ENCODE results near the gene BEAN1.

The BEAN1 gene

DNA sequence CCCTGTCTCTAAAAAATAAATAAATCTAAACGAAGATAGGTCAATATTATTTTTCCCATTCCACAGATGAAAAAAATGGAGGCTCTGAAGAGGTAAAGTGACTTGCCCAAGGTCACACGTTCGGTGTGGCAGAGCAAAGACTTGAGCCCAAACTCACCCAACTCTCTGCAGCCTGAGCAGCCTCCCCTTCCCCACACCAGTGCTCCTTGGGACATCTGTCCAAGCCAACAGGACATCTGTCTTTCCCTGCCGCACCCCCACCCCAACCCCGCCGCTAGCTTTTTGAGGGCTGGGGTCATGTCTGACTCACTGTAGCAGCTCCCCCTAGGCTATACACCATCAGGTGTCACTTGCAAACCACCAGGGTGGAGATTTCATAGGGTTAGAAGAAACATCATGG, 5.2 kb upstream of the BEAN1 start:
- DNase-seq: no peak

DNA sequence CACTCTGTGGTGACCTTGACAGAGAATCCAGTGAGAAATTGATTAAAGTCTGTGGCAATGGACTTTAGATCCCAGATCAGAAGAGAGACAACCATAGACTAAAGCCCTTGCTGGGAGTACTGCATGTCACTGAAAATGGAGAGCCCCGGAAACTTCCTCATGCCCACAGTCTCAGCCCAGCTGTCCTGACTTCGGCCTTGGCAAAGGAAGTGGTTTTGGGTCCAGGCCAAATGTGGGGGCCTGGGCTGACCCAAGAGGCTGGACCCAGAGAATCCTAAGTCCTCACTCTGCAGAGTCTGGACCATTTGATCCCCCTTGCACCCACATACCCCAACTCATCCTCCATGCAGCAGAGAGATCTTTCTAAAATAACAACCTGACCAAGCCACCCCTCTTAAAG, 4.7 kb upstream of the BEAN1 start:
- no peak for DNase-seq

DNA sequence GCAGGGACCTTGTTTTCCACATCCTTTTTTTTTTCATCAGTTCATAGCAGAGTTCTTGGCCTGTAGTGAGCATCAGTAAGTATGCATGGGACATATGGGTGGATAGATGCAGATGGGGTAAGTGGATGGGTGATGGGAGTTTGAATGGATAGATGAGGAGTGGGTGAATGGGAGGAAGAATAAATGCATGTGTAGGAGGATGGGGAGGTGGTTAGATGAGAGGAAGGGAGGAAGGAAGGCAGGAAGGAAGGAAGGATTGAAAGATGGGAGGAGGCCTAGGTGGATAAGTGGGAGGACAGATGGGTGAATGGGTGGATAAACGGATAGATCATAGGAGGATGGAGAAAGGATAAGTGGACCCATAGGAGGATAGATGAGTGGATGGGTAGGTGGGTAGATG, 3.9 kb upstream of the BEAN1 start:
- no peak for DNase-seq

DNA sequence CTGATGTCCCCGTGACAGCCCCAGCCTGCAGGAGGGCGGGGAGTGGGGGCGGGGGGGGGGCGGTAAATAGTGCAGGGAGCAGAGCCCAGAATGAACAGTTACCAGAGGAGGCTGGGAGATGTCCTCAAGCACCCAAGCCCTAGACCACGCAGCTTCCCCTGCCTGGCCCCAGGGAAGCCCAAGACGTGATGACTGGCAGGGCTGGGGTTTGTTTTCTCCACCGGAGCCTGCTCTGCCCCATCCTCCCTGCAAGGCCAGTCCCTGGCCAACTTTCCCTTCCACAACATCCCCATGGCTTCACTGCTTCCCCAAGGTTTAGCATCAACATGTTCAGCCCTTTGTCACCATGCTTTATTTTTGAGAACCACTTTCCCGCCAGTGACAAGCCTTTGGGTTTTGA, 1.4 kb upstream of the BEAN1 start:
- DNase-seq: no peak

DNA sequence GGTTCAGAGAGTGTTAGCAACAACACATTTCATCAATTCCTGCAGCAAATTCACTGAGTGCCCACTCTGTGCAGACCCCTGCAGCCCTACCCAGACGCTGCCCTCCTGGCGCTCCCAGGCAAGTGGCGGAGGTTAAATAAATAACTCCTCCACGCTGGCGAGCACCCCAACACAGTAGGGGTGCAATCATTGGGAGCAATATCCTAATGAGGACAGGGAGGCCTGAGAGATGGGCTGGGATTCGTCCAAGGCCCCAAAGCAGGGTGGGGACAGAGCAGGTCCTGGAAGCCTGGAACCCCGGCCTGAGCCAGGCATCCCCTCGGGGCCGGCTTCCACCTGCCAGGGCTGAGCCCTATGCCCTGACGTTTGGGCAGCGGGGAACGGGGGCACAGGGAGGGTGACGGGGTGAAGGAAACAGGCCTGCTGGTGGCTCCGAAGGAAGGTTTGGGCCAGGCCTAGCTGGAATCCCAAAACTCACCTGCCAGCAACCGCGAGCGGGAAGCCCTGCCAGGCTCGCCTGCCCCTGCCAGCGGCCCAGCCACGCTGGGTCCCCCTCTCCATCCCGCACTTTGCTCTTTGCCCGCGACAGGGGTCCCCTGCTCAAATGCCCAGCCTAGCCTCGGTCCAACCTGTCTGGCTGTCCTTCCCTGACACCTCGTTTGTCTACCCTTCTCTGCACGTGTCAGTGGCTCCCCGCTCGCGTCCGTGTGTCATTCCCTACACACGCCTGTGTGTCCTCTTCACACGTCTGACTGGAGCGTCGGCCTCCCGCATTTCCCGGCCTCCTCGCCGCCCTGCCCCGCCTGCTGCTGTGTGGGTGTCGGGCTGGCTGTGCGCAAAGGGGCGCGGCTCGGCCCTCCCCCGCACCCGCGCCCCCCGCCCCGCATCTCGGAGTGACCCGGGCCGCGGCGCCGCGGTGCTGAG, 721 bp upstream of the BEAN1 start:
- no peak for DNase-seq

DNA sequence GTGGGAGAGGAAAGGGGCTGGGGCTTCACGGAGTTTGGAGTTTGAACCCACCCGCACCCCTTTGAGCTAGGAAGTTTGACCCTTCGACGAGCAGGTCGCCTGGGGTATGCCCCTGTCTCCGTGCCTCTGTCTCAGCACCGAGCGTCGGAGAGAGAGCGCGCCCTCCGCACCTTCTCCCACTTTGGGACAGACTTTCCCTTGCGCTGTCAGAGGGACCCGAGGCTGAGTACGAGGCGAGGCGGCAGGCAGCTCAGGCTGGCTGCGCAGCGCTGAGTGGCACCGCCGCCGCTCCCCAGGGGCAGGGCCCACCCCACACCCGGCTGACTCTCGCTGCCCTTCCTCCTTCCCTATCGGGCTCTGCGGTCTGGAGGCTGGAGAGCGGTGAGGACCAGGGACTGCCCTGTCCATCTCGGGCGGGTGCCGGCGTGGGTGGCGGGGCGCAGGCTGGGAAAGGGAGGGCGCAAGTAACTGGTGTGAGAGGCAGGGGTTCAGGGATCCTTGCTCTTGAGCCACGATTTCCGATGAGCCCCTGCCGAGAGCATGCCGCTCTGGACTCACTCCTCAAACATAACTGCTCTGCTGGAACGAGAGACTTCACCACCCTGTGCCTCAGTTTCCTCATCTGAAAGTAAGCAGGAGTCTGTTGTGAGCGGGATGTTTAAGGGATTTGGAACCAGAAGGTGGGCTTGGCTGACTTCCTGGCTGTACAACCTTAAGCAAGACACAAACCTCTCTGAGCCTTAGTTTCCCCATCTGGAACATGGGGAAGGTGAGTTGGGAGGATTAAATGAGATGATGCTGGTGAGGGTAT, 981 bp downstream of the BEAN1 start:
- no peak for DNase-seq

DNA sequence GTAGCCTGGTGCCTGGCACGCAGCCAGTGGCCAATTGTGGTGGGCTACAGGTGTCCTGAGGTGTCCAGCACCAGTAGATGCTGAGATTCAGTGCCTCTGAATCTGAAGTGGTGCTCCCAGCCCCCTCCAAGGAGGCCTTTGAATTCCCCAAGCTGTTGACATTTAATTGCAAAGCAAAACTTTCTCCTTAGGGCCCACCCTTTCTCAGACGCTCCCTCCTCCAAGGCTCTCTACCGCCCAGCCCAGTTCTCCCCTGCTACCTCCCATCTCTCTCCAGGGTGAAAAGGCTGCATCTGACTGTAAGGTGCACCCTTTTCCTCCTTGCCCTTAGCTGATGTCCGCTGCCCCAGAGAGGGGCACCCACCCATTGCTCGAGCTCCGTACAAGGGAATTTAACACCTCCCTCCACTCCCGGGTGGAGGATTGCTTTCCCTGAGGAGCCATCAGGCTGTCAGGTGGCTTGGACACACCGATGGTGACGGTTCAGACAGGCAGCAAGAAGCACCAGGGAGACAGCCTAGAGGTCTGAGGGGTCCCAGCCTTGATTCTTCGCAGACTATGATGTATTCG, 1.7 kb downstream of the BEAN1 start:
- no peak for DNase-seq

DNA sequence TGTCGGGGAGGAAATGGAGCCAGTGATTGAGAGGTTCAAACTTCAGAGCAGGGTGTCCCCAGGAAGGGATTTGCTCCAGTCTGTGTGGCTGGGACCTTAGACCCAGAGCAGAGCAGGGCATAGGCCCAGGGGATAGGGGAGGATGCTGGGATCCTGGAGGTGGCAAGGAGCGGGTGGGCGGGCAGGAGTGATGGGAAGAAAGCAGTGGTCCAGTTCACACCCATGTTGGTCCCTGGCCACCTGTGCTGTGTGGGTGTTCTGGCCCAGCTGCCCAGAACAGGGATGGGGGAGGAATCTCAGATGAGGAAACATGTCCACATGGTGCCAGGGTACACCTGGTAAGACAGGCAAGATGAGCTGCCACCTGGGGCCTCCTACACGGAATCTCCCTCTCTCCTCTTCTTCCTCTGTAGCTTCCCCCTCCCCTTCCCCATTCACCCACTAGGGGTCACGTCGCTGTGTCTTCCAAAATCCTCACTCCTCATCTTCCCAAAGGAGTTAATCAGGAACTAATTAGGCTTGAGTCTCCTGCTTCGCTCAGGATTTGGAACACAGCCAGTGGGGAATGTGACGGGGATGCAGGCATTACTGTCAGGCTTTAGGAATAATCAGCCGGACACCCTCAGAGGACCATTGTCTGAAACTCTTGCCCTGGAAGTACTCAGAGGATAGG, 2.3 kb downstream of the BEAN1 start:
- no peak for DNase-seq

DNA sequence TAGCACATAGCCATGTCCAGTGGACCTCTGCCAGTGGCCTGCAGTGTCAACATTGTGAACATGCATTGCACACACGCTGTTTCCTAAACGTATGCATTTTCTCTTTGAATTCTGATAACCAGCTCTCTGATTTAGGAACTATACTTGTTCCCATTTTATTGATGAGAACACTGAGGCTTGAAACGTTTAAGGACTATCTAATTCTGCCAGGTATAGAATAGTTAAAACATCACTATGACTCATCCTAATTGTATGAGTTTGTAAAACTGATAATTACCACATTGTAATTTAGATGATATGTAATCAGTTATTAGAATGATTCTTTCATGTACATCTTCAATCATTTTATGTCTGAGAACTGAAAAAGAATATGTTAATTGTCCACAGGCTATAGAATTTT, 3.1 kb downstream of the BEAN1 start:
- DNase-seq: no peak

DNA sequence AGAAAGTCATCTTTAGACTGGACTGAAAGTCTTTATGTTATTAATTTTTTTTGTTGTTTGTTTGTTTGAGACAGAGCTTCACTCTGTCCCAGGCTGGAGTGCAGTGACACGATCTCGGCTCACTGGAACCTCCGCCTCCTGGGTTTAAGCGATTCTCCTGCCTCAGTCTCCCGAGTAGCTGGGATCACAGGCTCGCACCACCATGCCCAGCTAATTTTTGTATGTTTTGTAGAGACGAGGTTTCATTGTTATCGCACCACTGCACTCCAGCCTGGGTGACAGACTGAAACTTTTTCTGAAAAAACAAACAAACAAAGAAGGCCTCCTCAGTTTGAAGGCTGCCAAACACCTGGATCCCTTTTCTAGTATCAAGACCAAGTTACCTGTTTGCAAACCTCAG, 4.7 kb downstream of the BEAN1 start:
- no peak for DNase-seq

DNA sequence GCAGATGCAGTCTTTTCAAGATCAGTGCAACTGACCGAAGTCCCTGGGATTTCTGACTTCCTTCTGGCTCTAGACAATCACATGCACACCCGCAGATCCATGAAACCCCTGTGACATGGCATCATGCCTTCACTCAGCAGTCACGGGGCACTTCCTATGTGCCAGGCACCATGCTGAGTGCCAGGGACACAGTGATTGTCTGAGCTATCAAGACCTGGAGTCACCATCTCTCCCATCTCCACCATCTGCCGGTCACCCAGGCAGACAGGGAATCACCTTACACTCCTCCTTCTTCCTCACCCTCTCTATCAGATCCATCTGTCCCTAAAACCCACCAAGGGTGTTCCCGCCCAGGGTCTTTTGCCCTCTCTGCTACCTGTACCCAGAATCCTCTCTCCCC, 5.3 kb downstream of the BEAN1 start:
- DNase-seq: no peak

DNA sequence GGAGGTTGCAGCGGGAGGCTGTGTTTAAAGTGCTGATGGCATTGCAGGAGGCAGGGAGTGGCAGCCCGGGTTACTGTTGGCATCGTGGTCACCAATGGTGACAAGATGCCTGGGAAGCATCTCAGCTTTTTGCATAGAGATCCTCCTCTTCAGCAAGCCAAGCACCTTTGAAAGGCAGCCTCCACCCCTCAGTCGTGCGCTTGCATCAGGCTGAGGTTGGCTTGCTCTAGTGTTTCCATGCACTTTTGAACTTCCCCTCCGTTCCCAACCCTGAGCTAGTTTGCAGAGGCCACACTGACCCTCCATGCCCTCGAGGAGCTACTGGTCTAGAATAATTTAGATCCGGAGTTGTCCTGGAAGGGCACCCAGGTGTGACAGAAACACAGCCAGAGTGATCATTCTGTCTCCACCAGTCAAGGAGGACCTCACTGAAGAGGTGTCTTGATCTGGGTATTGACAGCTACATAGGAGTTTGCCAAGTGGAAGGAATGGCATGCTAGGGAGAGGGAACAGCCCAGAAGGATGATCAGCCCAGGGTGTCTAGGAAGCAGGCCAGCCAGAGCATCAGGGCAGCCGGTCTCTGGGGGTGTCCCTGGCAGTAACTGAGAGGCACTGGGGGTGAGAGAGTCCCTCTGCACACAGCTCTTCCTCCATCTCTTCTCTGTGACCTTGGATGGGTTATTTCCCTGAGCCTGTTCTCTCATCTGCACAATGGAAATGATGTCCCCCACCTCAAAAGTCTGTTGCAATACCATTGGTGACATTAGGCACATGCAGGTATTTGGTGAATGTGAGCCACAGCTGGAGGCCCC, 7.7 kb downstream of the BEAN1 start:
- no peak for DNase-seq

DNA sequence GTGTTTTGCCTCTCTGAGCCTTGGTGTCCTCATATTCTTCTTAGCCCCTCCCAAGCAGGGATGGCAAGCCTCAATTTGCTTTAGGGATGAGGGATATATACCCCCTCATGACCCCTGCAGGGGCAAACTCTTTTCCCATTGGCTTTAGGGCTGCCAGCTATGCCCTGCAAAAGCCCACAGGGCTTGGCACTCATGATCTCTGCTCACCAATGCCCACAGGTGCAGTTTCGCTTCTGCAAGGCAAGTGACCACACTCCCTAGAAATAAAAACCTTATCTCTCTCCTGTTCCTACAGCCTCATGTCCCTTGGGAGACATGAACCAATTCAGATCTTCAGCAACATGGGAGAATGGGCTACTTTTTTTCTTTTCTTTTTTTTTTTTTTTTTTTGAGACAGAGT, 8.8 kb downstream of the BEAN1 start:
- DNase-seq: no peak

DNA sequence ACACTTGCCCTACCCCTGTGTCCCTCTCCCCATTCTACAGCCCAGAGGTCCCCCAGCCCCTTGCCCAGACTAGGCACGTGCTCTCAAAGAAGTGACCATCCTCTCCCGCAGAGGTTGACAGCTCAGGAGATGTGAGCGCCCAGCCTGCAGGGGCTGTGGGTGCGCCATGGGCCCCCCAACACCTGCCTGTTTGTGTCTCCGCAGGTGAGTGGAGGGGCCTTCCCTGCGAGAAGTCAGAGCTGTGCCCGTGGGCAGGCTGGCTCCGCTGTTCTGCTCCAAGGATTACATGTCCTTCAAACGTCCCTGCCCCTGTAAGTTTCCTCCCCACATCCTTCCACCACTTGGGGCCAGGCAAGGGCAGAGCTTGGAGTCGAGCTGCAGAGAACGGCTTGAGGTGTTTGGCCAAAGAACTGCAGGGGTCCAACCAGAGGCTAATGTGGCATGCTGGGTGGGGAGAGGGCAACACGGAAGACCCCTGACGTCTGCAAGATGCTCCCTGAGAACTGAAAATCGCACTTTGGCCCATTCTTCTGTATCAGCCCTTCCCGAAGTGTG, 10.4 kb downstream of the BEAN1 start:
- DNase-seq: no peak

DNA sequence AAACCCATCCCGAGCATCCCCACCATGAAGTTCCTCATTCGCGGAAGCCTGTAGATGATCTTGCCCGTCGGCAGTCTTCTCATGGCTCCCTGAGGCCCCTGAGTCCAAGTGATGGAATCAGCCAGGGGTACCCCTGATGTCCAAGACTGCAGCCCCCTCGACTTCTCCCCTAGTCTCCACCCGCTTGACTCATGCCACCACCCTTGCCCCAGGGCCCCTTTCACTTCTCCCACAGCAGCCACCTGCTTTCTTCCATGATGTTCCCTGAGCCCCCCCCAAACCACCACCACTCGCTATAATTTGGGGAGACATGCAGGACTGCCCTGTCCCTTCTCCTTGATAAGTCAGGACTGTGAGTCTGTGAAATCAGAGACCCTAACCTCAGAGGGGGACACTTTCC, 11.4 kb downstream of the BEAN1 start:
- no peak for DNase-seq

DNA sequence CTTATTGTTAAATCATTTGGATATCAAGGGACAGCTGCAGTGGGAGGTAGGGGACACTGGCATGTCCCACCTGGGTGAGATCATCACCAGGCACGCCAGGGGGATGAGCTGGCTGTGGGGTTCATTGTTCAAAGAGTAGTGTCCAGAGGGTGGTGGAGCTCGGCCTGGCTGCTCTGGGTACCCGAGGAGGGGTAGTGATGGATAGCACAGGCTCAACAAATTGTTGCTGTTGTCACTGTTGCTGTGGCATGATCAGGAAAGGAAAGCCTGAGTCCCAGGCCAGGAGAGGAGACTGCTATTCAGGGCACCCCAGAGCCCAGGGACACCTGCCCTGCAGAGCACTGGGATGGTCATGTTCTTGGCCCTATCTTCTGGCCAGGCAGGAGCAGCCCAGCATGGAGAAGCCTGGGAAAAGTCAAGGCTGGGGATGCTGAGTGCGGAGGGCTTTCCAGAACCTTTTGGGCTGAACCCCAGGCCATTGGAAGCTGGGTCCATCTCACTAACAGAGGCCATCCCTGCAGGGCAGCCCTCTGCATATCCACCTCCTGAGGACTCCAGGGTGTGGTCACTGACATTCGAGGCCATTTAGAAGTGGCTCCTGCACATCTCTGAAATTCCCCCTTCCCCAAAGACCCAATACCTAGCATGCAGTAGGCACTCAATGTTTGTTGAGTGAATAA, 12.1 kb downstream of the BEAN1 start:
- DNase-seq: no peak

DNA sequence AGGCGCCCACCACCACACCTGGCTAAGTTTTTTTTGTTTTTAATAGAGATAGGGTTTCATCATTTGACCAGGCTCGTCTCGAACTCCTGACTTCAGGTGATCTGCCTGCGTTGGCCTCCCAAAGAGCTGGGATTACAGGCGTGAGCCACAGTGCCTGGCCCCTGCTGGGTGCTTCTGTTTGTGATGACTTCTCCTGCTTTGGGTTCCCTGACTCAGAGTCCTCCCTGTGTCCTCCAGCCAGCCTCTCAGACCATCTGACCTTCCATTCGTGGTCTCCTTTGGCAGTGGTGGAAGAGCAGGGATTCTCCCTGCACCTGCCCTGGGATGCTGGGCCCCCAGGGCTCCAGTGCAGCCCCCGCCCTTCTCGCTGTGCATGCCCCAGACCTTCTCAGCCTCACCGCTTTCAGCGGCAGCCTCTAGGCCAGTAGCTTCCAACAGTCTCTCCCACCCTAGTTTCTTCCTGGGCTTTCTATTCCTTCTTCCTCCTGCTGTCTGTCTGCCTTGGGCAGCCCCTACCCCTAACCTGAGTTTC, 13.2 kb downstream of the BEAN1 start:
- no peak for DNase-seq

DNA sequence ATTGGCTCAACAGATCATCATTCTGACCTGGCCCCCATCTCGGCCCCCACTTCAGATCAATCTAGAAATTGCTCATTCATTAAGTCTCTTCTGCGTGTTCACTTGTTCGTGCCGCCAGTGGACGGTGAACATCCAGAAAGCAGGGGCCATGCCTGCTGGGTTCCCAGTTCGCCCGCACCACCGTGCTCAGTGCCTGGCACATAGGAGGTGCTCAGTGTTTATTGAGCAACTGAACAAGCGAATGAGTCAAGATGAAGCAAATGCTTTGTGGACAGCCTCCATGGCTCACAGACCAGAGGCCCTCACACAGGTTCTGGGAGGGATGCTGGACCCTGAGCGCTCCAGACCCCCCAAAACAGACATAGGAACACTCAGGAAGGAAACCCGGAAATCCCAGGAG, 13.9 kb downstream of the BEAN1 start:
- no peak for DNase-seq

DNA sequence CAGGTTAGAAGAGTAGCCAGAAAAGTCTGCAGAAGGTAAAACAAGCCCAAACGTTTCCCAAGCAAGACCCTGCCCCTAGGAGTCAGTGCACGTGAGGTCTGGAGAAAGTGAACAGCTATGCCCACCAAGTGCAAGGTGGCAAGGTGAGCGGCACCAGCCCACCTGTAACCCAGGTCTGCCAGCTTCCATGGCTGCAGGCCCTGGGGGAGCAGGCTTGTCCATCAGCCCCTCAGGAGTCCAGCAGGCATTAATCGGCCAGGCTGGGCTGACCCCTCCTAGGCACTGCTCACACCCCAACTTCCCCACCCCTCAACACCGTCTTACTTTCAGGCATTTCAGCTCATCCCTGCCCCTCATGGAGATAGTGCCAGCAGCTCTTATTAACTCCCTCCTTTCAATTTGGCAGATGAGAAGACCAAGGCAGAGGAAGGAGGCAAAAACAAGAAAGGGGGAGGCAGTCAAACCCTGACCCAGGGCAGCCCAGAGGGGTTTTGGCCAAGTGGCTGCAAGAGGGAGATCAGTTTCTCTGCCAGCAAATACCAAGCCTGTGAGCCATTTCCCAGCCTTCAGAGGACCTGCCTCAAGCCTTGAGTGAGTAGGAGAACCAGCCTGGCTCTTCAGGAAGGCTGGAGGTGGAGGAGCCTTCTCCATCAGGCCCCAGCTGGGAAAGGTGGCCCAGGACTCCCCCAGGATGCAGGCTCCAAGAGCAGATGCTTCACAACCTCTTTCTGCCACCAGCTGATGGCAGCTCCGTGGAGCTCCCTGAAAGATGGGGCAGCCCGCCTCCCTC, 14.7 kb downstream of the BEAN1 start:
- DNase-seq: no peak

DNA sequence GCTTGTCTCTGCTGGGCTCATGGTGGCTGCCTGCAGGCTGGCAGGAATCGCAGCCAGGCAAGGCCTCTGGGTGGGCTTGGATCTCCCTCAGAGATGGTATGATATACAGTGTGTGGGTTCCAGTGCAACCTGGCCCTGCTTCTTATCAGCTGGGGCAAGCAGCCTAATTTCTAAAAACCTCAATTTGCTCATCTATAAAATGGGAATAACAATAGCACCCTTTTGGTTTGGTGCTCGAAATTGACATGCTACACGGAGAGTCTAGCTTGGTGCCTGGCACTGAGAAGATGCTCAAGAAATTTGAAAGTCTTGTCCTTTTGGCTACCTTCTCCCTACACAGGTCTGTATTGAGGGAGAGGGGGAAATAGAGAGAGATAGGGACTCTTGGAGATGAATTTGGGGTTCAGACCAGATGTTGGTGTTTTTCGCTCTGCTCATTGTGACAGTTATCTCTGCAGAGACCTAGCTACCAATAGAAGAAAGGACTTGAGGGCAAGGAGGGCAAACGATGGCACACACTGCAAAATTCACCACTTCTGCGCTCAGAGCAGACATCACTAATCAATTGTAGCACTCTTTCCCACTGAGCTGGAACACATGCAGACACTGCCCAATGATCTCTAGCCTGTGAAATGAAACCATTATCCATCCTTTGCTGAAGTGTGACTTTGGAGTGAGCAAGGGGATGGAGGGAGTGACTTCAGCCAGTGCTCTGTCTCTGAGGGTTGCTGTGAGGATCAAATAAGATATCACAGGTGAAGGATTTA, 15.6 kb downstream of the BEAN1 start:
- no peak for DNase-seq
